Measurements from ENCODE around the gene PTPN4. TPM values are rescaled to one million over a fixed set of nuclear protein-coding genes. Genes with fewer than 3 reads are reported as not detected.

Gene PTPN4
- total and polyA plus RNA-seq, 9 donors: 3.4 to 45.7 (median 35.2) TPM

DNA sequence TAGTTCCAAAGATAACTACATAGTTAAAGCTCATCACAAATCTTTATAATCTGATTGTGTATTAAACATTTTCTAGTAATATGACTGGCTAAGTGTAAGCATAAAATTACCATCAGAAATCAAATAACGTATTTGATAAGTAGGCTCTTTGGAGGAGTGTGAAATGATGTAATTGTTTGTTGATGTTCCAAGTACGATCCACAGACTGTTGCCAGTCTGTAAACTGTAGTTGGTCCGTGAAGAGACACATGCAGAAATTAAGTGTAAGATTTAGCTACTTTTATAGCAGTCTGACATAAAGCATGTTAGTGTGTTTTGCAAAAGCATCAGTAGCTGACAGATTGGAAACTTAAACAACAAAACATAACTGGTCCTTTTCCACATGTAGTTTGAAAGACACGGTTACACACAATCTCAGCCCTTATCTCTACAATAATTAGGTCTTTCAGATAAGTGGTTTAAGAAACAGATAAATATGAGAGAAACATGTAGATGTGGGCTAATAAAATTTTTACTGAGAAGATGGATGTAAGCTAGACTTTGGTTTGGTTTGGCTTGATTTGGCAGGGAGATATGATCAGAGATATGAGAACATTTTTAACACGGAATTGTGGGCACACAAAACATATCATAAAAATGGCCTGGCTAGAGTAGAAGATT is 138.1 kb downstream of the PTPN4 start:
- intact Hi-C loops (cut with DNase I): no loop called here
- Histone ChIP-seq H3K27me3 (no peaks in the 10 kb centered on the region), H3K4me3 (no peak overlapping the region), H3K9me3 (no peaks in the 10 kb centered on the region), H3K27ac (no peak overlapping the region), H3K4me1 (ENCODE audit: insufficient read depth) (no peaks in the 10 kb centered on the region), H3K36me3 (no peaks in the 10 kb centered on the region)
- no peak for DNase-seq
- TF ChIP-seq POLR2A (IDR thresholded peaks at IDR 0.05) (no peak), EP300 (IDR thresholded peaks at IDR 0.05) (no peak)
- TF ChIP-seq, protein P1, sequence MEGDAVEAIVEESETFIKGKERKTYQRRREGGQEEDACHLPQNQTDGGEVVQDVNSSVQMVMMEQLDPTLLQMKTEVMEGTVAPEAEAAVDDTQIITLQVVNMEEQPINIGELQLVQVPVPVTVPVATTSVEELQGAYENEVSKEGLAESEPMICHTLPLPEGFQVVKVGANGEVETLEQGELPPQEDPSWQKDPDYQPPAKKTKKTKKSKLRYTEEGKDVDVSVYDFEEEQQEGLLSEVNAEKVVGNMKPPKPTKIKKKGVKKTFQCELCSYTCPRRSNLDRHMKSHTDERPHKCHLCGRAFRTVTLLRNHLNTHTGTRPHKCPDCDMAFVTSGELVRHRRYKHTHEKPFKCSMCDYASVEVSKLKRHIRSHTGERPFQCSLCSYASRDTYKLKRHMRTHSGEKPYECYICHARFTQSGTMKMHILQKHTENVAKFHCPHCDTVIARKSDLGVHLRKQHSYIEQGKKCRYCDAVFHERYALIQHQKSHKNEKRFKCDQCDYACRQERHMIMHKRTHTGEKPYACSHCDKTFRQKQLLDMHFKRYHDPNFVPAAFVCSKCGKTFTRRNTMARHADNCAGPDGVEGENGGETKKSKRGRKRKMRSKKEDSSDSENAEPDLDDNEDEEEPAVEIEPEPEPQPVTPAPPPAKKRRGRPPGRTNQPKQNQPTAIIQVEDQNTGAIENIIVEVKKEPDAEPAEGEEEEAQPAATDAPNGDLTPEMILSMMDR (IDR thresholded peaks at IDR 0.05): no peak
- WGBS, 3 donors: 69 to 79% (median 75%) methylated on average over 5 of the region's 5 CpGs

DNA sequence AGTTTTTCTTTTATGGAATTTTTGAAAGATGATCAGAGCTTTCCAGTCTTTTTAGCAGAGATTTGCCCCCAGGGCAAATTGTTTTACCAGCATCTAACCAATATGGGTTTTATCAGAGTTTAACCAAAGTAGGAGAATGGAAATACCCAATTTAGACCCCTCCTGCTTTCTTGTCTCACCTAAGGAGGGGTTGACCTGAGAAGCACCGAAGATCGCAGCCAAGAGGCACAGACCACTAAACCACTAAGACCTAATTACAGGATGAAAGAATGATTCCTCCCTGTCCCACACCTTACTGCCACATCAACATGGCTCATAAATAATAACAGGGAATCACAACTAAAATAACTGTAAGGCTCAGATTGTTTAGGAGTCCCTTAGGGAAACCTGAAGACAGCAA is 141.3 kb downstream of the PTPN4 start:
- DNase-seq: no peak
- WGBS, 3 donors: 93 to 97% (median 95%) methylated on average over 2 of the region's 2 CpGs
- no peaks in the 10 kb centered on the region for H3K4me1 ChIP-seq (ENCODE audit: insufficient read depth)
- H3K36me3 ChIP-seq: no peaks in the 10 kb centered on the region
- intact Hi-C loops (cut with DNase I): no loop called here
- no peak overlapping the region for H3K27ac ChIP-seq
- no peak overlapping the region for H3K4me3 ChIP-seq
- H3K9me3 ChIP-seq: no peaks in the 10 kb centered on the region
- H3K27me3 ChIP-seq: no peaks in the 10 kb centered on the region
- no peak for TF ChIP-seq EP300 (IDR thresholded peaks at IDR 0.05)
- TF ChIP-seq POLR2A (IDR thresholded peaks at IDR 0.05): no peak
- TF ChIP-seq, protein P1 (IDR thresholded peaks at IDR 0.05): no peak

DNA sequence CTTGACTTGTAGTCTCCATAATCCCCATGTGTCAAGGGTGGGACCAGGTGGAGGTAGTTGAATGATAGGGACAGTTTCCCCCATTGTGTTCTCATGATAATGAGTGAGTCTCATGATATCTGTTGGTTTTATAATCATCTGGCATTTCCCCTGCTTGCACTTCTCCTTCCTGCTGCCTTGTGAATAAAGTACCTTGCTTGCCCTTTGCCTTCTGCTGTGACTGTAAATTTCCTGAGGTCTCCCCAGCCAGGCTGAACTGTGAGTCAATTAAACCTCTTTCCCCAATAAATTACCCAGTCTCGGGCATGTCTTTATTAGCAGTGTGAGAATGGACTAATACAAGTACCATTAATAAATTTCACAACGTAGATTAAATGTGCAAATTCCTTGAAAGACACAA is 150.8 kb downstream of the PTPN4 start:
- intact Hi-C loops (cut with DNase I): no loop called here
- TF ChIP-seq, protein P1 (IDR thresholded peaks at IDR 0.05): no peak
- TF ChIP-seq POLR2A (IDR thresholded peaks at IDR 0.05) (no peak), EP300 (IDR thresholded peaks at IDR 0.05) (no peak)
- H3K36me3 ChIP-seq: no peaks in the 10 kb centered on the region
- no peaks in the 10 kb centered on the region for H3K4me1 ChIP-seq (ENCODE audit: insufficient read depth)
- H3K27me3 ChIP-seq: no peaks in the 10 kb centered on the region
- no peaks in the 10 kb centered on the region for H3K9me3 ChIP-seq
- WGBS, 3 donors: 79 to 93% (median 89%) methylated on average over 2 of the region's 2 CpGs
- no peak overlapping the region for H3K27ac ChIP-seq
- H3K4me3 ChIP-seq: no peak overlapping the region
- DNase-seq: no peak

DNA sequence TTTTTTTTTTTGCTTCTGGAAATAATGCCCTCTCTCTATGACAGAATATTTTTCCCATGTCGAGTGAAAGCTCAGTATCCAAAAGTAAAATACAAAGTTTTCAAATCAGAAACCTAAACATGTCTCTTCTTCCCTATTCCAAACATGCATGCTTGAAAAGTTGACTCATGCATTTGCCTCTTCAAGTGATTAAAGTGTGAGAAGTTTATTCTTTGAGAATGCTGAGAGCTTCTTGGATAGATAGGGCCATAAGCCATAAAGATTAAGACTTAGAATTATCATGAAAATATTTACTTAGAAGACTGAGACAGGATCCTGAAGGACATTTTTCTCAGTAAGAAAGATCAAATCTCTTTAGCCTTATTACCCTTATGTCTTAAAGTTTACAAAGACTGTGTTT is 154.5 kb downstream of the PTPN4 start:
- DNase-seq: no peak
- Histone ChIP-seq H3K27ac (no peak overlapping the region), H3K4me1 (ENCODE audit: insufficient read depth) (no peaks in the 10 kb centered on the region), H3K9me3 (no peaks in the 10 kb centered on the region), H3K4me3 (no peak overlapping the region), H3K36me3 (no peaks in the 10 kb centered on the region), H3K27me3 (no peaks in the 10 kb centered on the region)
- intact Hi-C loops (cut with DNase I): no loop called here
- no peak for TF ChIP-seq EP300 (IDR thresholded peaks at IDR 0.05)
- TF ChIP-seq, protein P1 (IDR thresholded peaks at IDR 0.05): no peak
- no peak for TF ChIP-seq POLR2A (IDR thresholded peaks at IDR 0.05)
- WGBS, 3 donors: 12 to 37% (median 15%) methylated on average over 1 of the region's 1 CpG

All from ovary (tissue), 9 donors.